ENCODE data around the gene PDIA6.
A peak's percentile ranks its signal among the peaks of the same experiment; 100 is the strongest.

Gene PDIA6

DNA sequence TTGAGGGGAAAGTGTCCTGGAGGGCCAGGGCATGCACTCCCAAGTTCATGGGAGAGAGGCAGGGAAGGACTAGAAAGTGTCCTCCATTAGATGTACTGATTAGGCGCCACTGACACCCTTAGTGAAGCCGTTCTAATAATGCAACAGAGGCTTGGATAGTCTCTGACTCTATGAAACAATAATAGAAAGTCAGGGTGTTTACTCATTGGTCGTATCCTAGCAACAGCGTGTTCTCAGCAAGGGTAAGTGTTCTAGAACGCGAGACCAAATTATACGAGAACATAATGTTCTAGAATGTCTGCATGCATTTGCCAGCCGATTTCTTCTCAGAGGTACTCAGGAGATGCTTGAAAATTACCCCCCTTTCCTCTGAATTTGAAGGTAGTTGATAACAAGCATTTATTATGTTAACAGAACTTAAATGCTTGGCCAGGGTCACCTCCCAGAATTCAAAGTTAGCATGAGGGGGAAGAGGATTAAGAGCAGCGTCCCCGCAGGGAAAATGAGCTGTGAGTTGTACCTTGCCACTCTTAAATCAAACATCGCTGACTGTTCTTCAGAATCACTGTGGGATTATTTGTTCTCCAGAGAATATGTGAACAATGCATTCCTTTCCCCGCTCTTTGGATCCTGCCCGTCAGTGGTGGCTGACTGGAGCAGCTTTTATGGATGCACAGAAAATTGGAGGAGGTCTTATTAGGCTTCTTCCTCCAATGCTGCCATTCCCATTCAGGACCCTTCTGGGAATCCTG lies 33.7 kb upstream of the PDIA6 start:
- H4K20me1 ChIP-seq: no peaks in the 10 kb centered on the region
- no peak overlapping the region for H3K9ac ChIP-seq
- no peak overlapping the region for H3K27ac ChIP-seq
- no peak overlapping the region for H3K4me2 ChIP-seq
- no peaks in the 10 kb centered on the region for H3K36me3 ChIP-seq
- TF ChIP-seq Cebpa-rat (IDR thresholded peaks at IDR 0.05): no peak
- no peak overlapping the region for H3K4me3 ChIP-seq
- H3K4me1 ChIP-seq: no peaks in the 10 kb centered on the region
- H3K27me3 ChIP-seq: no peaks in the 10 kb centered on the region; the same call in 1 of the 2 replicates
- peaks cover 14% of the 10 kb centered on the region for H3K9me3 ChIP-seq

DNA sequence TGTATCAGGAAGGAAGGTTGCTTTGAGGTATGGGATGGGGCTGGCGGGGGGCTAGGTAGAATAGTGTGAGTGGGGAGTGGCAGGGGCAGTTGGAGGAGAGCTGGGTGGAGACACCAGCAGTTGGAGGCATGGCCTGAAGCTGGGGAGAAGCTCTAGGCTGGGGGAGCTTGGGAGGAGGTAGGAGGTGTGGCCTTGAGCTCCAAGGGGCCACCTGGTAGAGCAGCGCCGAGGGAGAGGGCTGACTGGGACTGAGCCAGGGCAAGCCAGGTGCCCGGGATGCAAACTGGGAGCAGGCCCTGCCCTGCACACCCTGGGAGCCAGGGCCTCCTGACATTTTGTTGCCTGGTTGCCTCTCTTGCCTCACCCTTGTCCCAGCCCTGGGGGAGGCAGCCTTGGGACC lies 33.1 kb upstream of the PDIA6 start:
- H3K4me1 ChIP-seq: no peaks in the 10 kb centered on the region
- no peak overlapping the region for H3K9ac ChIP-seq
- H3K36me3 ChIP-seq: no peaks in the 10 kb centered on the region
- H3K9me3 ChIP-seq: peaks cover 21% of the 10 kb centered on the region
- TF ChIP-seq Cebpa-rat (IDR thresholded peaks at IDR 0.05): no peak
- H3K27me3 ChIP-seq: no peaks in the 10 kb centered on the region; the same call in 1 of the 2 replicates
- no peaks in the 10 kb centered on the region for H4K20me1 ChIP-seq
- no peak overlapping the region for H3K27ac ChIP-seq
- no peak overlapping the region for H3K4me3 ChIP-seq
- no peak overlapping the region for H3K4me2 ChIP-seq

DNA sequence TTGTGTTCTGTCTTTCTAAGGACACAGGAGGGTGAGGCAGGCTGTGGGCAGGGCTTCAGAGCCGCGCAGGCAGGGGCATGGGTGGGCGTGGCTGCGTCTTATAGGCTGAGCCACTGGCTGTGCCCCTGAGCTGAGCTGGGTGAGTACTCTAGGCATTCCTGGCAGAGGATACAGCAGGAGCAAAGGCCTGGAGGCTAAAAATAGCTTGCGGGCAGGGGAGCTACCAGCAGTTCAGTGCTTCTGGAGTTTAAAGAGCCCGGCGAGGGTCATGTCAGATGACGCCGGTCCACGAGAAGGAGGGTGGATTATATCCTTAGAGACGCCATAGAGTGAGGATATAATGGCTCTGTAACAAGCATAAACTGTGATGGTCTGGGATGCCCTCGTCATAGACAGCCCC lies 31.5 kb upstream of the PDIA6 start:
- H3K4me1 ChIP-seq: no peaks in the 10 kb centered on the region
- H3K4me2 ChIP-seq: no peak overlapping the region
- H3K27me3 ChIP-seq: no peaks in the 10 kb centered on the region; the same call in 1 of the 2 replicates

DNA sequence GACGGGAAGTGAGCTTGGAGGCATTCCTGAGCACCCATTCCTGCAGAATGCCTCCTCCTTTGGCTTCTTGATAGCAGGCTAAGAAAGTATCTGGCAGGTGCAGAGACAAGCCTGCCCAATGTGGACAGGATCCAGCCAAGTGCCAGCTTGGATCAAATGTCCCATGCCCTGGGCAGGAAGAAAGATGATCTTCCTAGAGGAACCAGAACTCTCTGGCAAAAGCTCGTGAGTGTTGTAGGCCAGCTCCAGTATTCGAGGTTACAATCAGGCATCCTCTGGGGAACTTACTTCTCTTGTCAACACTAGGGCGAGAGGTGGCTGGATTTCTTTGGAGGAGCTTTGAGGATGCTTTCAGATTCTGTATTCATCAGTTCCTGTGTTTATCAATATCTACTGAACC lies 29.9 kb upstream of the PDIA6 start:
- Histone ChIP-seq H3K4me3 (no peak overlapping the region), H3K27ac (no peak overlapping the region), H3K9me3 (peaks cover 28% of the 10 kb centered on the region), H3K4me2 (no peak overlapping the region), H3K36me3 (no peaks in the 10 kb centered on the region), H3K27me3 (no peaks in the 10 kb centered on the region), H3K4me1 (no peaks in the 10 kb centered on the region), H4K20me1 (no peaks in the 10 kb centered on the region), H3K9ac (no peak overlapping the region)
- TF ChIP-seq Cebpa-rat (IDR thresholded peaks at IDR 0.05): no peak

More for the DNA sequence above, 31.5 kb upstream of the PDIA6 start:
- no peak for TF ChIP-seq Cebpa-rat (IDR thresholded peaks at IDR 0.05)
- Histone ChIP-seq H3K4me3 (no peak overlapping the region), H3K27ac (no peak overlapping the region), H3K9ac (no peak overlapping the region), H3K36me3 (no peaks in the 10 kb centered on the region), H4K20me1 (no peaks in the 10 kb centered on the region), H3K9me3 (peaks cover 28% of the 10 kb centered on the region)

DNA sequence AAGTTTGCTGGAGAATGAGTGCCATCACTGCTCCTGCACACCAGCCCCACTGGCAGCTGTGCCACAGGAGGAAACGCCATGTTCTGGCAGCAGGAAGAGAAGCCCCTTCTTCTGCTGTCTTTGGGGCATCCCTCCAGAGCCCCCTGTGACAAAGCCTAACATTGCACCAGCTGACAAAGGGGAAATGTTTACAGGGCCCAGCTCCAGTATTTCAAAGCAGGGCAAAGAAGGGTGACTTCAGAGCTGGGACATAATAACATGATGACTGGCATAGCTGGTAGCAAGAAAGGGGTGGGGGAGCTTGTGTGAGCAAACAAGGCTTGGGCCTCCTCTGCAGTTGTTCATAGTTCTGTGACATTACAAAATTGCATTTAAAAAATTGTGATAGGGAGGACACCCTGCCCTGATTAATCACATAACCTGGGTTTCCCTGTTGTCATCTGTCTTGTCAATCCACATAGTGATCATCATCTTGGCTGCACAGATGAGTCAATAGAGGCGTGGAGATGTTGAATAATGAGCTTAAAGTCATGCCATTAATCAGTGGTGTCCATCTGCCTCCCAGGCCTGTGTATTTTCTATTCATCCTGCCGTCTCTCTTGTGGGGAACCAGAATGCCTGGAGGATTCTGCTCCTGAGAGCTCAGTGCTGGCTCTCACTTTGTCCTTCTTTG lies 29.1 kb upstream of the PDIA6 start:
- H3K27ac ChIP-seq: no peak overlapping the region
- H3K9me3 ChIP-seq: peaks cover 28% of the 10 kb centered on the region
- no peak overlapping the region for H3K4me3 ChIP-seq
- no peak for TF ChIP-seq Cebpa-rat (IDR thresholded peaks at IDR 0.05)
- H3K9ac ChIP-seq: no peak overlapping the region
- no peaks in the 10 kb centered on the region for H4K20me1 ChIP-seq
- no peaks in the 10 kb centered on the region for H3K36me3 ChIP-seq
- H3K4me1 ChIP-seq: no peaks in the 10 kb centered on the region
- H3K27me3 ChIP-seq: no peaks in the 10 kb centered on the region
- no peak overlapping the region for H3K4me2 ChIP-seq

DNA sequence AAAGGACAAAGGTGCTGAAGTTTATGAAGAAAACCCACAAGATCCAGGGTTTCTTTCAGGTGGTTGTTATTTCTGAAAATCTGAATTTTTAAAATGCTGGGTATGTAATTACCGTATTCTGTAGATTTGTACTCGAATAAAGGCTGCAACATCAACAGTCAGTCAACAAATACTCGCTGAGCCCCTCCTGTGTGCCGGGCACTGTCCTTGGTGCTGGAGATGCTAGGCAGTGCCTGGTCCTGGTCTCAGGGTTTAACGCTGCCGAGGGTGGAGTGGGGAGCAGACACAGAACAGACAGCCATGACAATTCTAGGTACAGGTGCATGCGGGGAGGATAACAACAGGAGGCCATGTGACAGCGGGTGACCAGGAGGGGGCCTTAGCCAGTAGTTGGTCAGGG lies 27.2 kb upstream of the PDIA6 start:
- Histone ChIP-seq H3K36me3 (no peaks in the 10 kb centered on the region), H3K9me3 (peaks cover 28% of the 10 kb centered on the region), H3K27me3 (no peaks in the 10 kb centered on the region), H3K9ac (no peak overlapping the region), H4K20me1 (no peaks in the 10 kb centered on the region), H3K27ac (no peak overlapping the region), H3K4me2 (no peak overlapping the region), H3K4me3 (no peak overlapping the region), H3K4me1 (peaks cover 13% of the 10 kb centered on the region)
- TF ChIP-seq Cebpa-rat (IDR thresholded peaks at IDR 0.05): no peak

DNA sequence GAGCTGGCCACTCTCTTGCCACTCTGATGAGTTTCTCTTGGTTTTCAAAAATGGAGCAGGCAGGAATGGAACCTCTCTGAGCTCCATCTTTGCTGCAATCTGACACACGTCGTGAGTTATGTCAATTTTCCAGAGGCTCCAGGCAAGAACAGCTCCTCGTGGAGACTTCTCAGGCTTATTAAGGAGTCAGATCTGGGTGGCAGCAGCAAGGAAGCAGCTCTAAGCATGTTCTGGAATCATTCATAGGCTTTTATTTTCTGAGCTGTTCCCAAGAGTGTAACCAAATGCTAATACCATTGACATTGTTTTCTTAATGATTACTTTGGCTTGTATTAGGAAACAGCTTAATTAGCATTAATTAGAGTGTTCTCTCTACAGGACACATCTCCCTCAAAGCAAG lies 26.1 kb upstream of the PDIA6 start:
- Histone ChIP-seq H3K27ac (no peak overlapping the region), H3K4me3 (no peak overlapping the region), H3K9ac (no peak overlapping the region), H3K4me1 (peaks cover 22% of the 10 kb centered on the region), H3K27me3 (no peaks in the 10 kb centered on the region), H3K4me2 (no peak overlapping the region), H3K36me3 (no peaks in the 10 kb centered on the region), H4K20me1 (no peaks in the 10 kb centered on the region), H3K9me3 (peaks cover 28% of the 10 kb centered on the region)
- no peak for TF ChIP-seq Cebpa-rat (IDR thresholded peaks at IDR 0.05)

DNA sequence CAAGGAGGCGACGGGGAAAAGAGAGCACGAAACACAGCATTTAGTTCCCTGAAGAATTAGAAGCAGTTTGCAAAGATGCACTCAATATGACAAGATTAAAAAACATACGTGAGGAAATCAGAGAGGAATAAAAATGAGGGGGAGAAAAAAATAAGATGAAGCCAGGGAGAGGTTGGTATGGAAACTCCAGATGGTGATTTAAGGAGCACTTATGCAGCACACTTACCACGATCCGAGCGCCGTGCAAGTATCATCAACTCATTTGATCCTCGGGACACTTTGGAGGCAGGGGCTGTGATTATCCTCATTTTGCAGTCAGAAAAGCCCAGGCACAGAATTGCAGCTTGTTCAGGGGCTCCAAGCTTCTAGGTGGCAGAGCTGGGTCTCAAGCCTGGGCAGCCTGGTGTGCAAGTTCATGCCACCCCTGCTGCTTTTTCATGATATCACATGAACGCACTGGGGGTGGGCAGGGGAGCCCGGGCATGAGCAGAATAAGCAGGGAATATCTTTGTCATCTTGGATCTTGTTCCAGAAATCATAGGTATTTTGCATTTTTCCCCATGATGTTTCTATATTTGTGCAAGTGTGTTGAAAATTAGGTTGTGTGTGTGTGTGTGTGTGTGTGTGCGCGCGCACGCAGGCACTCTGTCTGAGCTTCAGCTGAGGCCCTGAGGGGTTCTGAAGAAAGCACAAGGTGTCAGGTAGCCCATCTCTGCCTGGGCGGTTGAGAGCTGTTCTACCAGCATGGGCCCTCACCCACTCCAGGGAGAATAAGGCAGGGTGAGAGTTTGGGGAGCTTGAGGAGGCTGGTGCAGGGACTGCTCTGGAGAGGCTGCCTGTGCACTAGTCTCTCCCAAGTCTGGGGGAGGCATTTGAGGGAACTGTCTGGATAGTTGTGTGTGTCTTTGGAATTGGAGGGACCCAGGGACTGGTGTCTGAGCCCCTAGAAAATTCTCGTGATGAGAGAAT lies 25.0 kb upstream of the PDIA6 start:
- no peak overlapping the region for H3K4me3 ChIP-seq
- no peaks in the 10 kb centered on the region for H3K36me3 ChIP-seq

DNA sequence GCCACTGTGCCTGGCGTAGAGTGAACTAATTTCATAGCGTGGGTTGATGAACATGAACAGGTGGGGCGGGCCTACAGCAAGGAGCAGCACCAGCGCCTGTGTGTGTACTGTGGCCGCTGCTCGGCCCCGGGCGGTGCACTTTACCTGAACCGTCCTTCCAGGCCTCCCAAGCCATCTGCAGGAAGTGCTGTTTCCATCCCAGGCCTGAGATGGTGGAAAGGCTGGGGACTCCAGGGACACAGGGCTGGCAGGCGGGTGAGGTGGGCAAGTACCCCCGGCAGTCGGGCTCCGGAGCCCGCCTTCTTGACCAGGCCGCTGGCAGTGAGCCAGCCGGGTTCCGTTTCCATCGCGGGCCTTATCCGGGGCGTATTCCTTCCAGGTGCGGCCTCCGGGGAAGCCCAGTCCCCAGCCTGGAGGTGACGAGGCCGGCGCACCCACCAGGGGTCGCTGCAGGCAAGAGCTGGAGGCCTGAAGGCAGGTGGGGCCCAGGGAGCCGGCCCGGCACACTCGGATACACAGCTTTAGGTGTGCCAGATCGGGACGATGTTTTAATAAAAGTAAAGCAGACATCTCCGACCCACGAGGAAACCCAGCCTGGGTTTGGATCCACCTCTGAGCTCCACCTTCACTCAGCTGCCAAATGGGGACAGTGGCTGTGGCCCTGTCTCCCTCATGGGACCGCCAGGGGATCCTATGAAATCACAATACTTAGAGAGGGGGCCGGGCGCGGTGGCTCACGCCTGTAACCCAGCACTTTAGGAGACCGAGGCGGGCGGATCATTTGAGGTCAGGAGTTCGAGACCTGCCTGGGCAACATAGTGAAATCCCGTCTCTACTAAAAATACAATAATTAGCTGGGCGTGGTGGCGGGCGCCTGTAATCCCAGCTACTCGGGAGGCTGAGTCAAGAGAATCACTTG lies 22.7 kb upstream of the PDIA6 start:
- H3K4me2 ChIP-seq: peak overlapping the region; percentile 73
- no peak for TF ChIP-seq Cebpa-rat (IDR thresholded peaks at IDR 0.05)
- no peaks in the 10 kb centered on the region for H3K27me3 ChIP-seq
- H3K4me3 ChIP-seq: no peak overlapping the region
- H4K20me1 ChIP-seq: no peaks in the 10 kb centered on the region
- H3K9ac ChIP-seq: no peak overlapping the region
- H3K9me3 ChIP-seq: peaks cover 4% of the 10 kb centered on the region; the same call in 1 of the 2 replicates
- peaks cover 56% of the 10 kb centered on the region for H3K4me1 ChIP-seq
- H3K27ac ChIP-seq: peak overlapping the region; percentile 67; the same call in 1 of the 2 replicates
- H3K36me3 ChIP-seq: no peaks in the 10 kb centered on the region

More for the DNA sequence above, 25.0 kb upstream of the PDIA6 start:
- H3K27me3 ChIP-seq: no peaks in the 10 kb centered on the region
- TF ChIP-seq Cebpa-rat (IDR thresholded peaks at IDR 0.05): no peak
- no peaks in the 10 kb centered on the region for H4K20me1 ChIP-seq
- H3K27ac ChIP-seq: no peak overlapping the region
- no peak overlapping the region for H3K4me2 ChIP-seq
- H3K4me1 ChIP-seq: peaks cover 34% of the 10 kb centered on the region
- peaks cover 26% of the 10 kb centered on the region for H3K9me3 ChIP-seq
- H3K9ac ChIP-seq: no peak overlapping the region
